MCF 10A (cell line): Measurements from ENCODE around the gene SNX30. TPM values are rescaled to one million over a fixed set of nuclear protein-coding genes. Genes with fewer than 3 reads are reported as not detected.

Experiments
- BruUV-seq: library from RNA; stranded (reverse); fragments of 400-500 nt; replicated peaks from 2 replicates; lab custom pipeline; 2021; lab: Mats Ljungman, UMichigan
- CTCF ChIA-PET: fragments of 300-600 bp; sonication (Branson Sonifier 250); formaldehyde crosslinking; extraction: SDS; loops from one replicate; lab custom pipeline; 2021; ENCODE audit warnings: antibody characterized with exemption, inconsistent platforms; lab: Yijun Ruan, JAX
- POLR2A ChIA-PET: fragments of 300-600, 350-650 bp; sonication (Branson Sonifier 250); formaldehyde crosslinking; extraction: SDS; loops from one replicate; lab custom pipeline; 2020; ENCODE audit warnings: antibody characterized with exemption, inconsistent platforms; lab: Yijun Ruan, JAX
- DNase-seq: peaks from one replicate; pipeline ENCODE4 v3.0.0-alpha.2; 2018; ENCODE audit not compliant: unreplicated experiment
- H3K27ac Mint-ChIP-seq: one replicate; pipeline ENCODE4 v1.8.0; 2022; ENCODE audit warnings: mild to moderate bottlenecking, low read depth, mixed read lengths; ENCODE audit not compliant: unreplicated experiment
- H3K27me3 Mint-ChIP-seq: one replicate; pipeline ENCODE4 v1.8.0; 2022; ENCODE audit warnings: mixed read lengths; ENCODE audit not compliant: insufficient read depth, unreplicated experiment
- H3K36me3 Mint-ChIP-seq: one replicate; pipeline ENCODE4 v1.8.0; 2022; ENCODE audit warnings: mild to moderate bottlenecking, moderate library complexity, mixed read lengths; ENCODE audit not compliant: insufficient read depth, unreplicated experiment
- H3K4me1 Mint-ChIP-seq: one replicate; pipeline ENCODE4 v1.8.0; 2022; ENCODE audit warnings: mixed read lengths; ENCODE audit not compliant: insufficient read depth, unreplicated experiment
- H3K4me3 Mint-ChIP-seq: one replicate; pipeline ENCODE4 v1.8.0; 2022; ENCODE audit warnings: mild to moderate bottlenecking, moderate library complexity, mixed read lengths; ENCODE audit not compliant: unreplicated experiment
- H3K9me3 Mint-ChIP-seq: one replicate; pipeline ENCODE4 v1.8.0; 2022; ENCODE audit warnings: mixed read lengths; ENCODE audit not compliant: unreplicated experiment
- intact Hi-C: fragments of 100-400 bp; cut with micrococcal nuclease; formaldehyde crosslinking; loops from 2 replicates; pipeline ENCODE4 v1.14.1; 2022
- total RNA-seq: library from RNA; stranded (reverse); gene quantifications from 2 replicates; pipeline ENCODE4 v1.2.3, GENCODE V29; 2022
- TF ChIP-seq, protein P1 (sequence below): fragments of 200-600 bp; IDR thresholded peaks from one replicate; pipeline ENCODE4 v1.8.0; 2022; ENCODE audit warnings: antibody characterized with exemption, mild to moderate bottlenecking; ENCODE audit not compliant: unreplicated experiment

Gene SNX30
- total RNA-seq, 1 experiment from 2014 or later: 9.6 TPM

DNA sequence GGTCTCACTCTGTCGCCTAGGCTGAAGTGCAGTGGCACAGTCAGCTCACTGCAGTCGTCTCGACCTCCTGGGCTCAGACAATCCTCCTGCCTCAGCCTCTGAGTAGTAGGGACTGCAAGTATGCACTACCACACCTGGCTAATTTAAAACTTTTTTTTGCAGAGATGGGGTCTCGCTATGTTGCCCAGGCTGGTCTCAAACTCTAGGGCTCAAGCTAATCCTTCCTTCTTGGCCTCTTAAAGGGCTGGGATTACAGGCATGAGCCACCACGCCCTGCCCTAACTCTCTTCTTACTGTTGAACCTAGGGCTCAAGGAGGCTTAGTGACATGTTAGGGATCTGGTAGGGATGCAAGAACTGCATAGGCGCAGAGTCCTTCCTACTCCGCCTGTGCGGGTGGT, 65.3 kb downstream of the SNX30 start:
- H3K9me3 Mint-ChIP-seq: no peaks in the 10 kb centered on the region
- ChIA-PET CTCF (no interaction called here), POLR2A (interaction anchor here (0.7 kb wide), 1 partner anchor 32 kb away, joined by 3 read pairs; no protein-coding TSS in a partner anchor)
- TF ChIP-seq, protein P1, sequence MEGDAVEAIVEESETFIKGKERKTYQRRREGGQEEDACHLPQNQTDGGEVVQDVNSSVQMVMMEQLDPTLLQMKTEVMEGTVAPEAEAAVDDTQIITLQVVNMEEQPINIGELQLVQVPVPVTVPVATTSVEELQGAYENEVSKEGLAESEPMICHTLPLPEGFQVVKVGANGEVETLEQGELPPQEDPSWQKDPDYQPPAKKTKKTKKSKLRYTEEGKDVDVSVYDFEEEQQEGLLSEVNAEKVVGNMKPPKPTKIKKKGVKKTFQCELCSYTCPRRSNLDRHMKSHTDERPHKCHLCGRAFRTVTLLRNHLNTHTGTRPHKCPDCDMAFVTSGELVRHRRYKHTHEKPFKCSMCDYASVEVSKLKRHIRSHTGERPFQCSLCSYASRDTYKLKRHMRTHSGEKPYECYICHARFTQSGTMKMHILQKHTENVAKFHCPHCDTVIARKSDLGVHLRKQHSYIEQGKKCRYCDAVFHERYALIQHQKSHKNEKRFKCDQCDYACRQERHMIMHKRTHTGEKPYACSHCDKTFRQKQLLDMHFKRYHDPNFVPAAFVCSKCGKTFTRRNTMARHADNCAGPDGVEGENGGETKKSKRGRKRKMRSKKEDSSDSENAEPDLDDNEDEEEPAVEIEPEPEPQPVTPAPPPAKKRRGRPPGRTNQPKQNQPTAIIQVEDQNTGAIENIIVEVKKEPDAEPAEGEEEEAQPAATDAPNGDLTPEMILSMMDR: no peak
- H3K27me3 Mint-ChIP-seq: no peaks in the 10 kb centered on the region
- intact Hi-C loops: loop anchor here (10.0 kb wide), 1 partner anchor 731 kb away; no protein-coding TSS in a partner anchor
- no peak overlapping the region for H3K4me3 Mint-ChIP-seq
- peaks cover 25% of the 10 kb centered on the region for H3K36me3 Mint-ChIP-seq
- BruUV-seq: no TSS peak
- H3K27ac Mint-ChIP-seq: no peak overlapping the region
- H3K4me1 Mint-ChIP-seq: peaks cover 8% of the 10 kb centered on the region
- no peak for DNase-seq

DNA sequence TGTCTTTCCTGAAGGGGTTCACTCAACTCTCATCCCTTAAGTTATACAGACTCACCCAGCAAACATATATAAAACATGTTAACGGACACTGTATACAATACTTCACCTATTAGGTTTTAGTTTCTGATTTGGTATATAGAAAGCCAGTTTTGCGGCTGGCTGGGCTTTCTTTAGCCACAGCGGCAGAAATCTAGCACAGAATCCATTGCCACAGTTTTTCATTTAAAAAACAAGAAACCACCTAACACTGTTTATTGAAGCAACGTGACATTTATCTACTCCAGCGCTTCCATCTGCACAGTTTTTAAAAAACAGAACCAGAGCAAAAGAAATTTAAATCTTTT, 67.3 kb downstream of the SNX30 start:
- Mint-ChIP-seq H3K36me3 (peaks cover 34% of the 10 kb centered on the region), H3K27ac (no peak overlapping the region), H3K9me3 (no peaks in the 10 kb centered on the region), H3K27me3 (no peaks in the 10 kb centered on the region), H3K4me1 (peaks cover 8% of the 10 kb centered on the region), H3K4me3 (no peak overlapping the region)
- DNase-seq: no peak
- ChIA-PET POLR2A (no interaction called here), CTCF (interaction anchor here (0.6 kb wide), 1 partner anchor 12 kb away, joined by 3 read pairs; no protein-coding TSS in a partner anchor)
- intact Hi-C loops: loop anchor here (10.0 kb wide), 1 partner anchor 733 kb away; no protein-coding TSS in a partner anchor
- TF ChIP-seq, protein P1: no peak
- BruUV-seq: no TSS peak

DNA sequence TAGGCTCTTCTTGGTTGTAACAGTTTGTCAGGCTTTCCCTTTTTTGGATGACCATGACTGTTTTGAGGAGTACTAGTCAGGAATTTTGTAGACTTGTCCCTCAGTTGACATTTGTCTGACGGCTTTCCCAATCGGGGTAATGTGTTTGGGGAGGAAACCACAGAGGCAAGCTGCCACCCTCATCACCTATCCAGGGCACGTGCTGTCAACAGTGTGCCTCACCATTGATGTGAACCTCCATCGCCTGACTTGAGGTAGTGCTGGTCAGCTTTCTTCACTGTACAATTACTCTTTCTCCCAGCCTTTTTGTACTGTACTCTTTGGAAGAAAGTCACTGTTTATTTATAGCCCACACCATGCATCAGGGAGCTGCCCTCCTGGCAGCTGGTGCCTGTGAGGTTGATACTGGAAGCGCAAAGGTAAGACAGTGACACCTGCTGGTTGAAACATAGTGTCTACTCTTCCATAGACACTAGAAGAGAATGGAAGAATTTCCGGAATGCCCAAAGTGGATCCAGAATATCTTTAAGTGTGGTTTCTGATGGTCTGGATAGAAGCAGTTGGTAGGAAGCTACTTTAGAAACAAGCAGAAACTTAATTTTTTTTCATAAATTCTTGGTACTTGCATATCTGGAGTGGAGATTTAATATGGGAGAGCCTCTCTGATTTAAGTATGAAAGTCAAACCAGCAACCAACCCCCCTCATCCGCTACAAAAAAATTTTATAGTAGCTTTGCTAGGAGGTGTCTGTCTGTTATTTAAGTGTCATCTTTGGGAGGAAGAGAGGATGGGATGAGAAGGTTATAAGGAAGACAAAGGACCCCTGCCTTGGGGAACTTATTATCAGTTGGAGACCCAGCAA, 69.3 kb downstream of the SNX30 start:
- BruUV-seq: no TSS peak
- DNase-seq: peak; percentile 67
- TF ChIP-seq, protein P1: peak; percentile 64
- Mint-ChIP-seq H3K4me1 (peaks cover 8% of the 10 kb centered on the region), H3K4me3 (no peak overlapping the region), H3K9me3 (no peaks in the 10 kb centered on the region), H3K27me3 (no peaks in the 10 kb centered on the region), H3K27ac (no peak overlapping the region), H3K36me3 (peaks cover 34% of the 10 kb centered on the region)
- ChIA-PET POLR2A (interaction anchor here (0.6 to 1.6 kb wide), 7 partner anchors 58 to 440 kb away, joined by 3 to 11 read pairs (median 4); partner anchors contain the start of genes HSDL2, INIP and SNX30), CTCF (interaction anchor here (0.5 to 2.0 kb wide), 46 partner anchors 9 to 1069 kb away, joined by 3 to 17 read pairs (median 4); partner anchors contain the start of genes INIP, SNX30 and SUSD1)
- intact Hi-C loops: loop anchor here (2.0 to 10.0 kb wide), 4 partner anchors 69 to 735 kb away; partner anchors contain the start of gene SNX30

DNA sequence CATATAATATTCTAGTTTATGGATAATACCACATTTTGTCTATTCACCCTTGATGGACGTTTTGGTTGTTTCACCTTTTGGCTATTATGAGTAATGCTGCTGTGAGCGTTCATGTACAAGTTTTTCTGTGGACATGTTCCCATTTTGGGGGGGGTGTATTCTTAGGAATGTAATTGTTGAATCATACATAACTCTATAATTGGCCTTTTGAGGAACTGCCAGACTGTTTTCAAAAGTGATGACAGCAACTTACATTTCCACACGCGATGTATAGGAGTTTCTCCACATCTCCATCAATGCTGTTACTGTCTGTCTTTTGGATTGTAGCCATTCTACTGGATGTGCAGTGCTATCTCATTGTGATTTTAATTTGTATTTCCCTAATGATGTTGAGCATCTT, 70.3 kb downstream of the SNX30 start:
- TF ChIP-seq, protein P1: no peak
- Mint-ChIP-seq H3K9me3 (no peaks in the 10 kb centered on the region), H3K4me3 (no peak overlapping the region), H3K27me3 (no peaks in the 10 kb centered on the region), H3K4me1 (peaks cover 8% of the 10 kb centered on the region), H3K36me3 (peaks cover 34% of the 10 kb centered on the region), H3K27ac (no peak overlapping the region)
- ChIA-PET POLR2A (interaction anchor here (1.6 kb wide), 1 partner anchor 70 kb away, joined by 11 read pairs; the partner anchor contains the start of gene SNX30), CTCF (interaction anchor here (0.5 to 1.9 kb wide), 7 partner anchors 8 to 727 kb away, joined by 3 to 10 read pairs (median 6); no protein-coding TSS in a partner anchor)
- DNase-seq: no peak
- BruUV-seq: no TSS peak
- intact Hi-C loops: loop anchor here (2.0 to 10.0 kb wide), 3 partner anchors 70 to 709 kb away; partner anchors contain the start of gene SNX30
